ENCODE measurements around the gene PIP4P1.

PIP4P1 gene

GRCh38 chr14:20429801-20430669, 31.2 kb downstream of the PIP4P1 start:
- TF ChIP-seq POLR2AphosphoS5 (IDR thresholded peaks at IDR 0.05; ENCODE audit: low read depth) (no peak), GABPA (IDR thresholded peaks at IDR 0.05; ENCODE audit: low read depth) (no peak), CTCF (IDR thresholded peaks at IDR 0.05; ENCODE audit: insufficient read depth, low read length) (no peak), SPI1 (IDR thresholded peaks at IDR 0.05; ENCODE audit: borderline replicate concordance, low read depth) (no peak), REST (IDR thresholded peaks at IDR 0.05; ENCODE audit: insufficient replicate concordance, low read depth) (no peak)
- Histone ChIP-seq H3K27ac (replicated peaks) (no peak overlapping the region), H3K4me3 (replicated peaks; ENCODE audit: insufficient read depth, low read length) (no peak overlapping the region), H3K27me3 (ENCODE audit: insufficient read depth, poor library complexity, severe bottlenecking) (no peaks in the 10 kb centered on the region)
- DNase-seq (ENCODE audit: low read depth in 1 of 2, low spot score in 1 of 2) = no peak

- DNase-seq (ENCODE audit: low read depth in 1 of 2, low spot score in 1 of 2) = no peak
- H3K4me3 ChIP-seq (replicated peaks; ENCODE audit: insufficient read depth, low read length) = no peak overlapping the region
- TF ChIP-seq REST (IDR thresholded peaks at IDR 0.05; ENCODE audit: insufficient replicate concordance, low read depth) (no peak), POLR2AphosphoS5 (IDR thresholded peaks at IDR 0.05; ENCODE audit: low read depth) (no peak), GABPA (IDR thresholded peaks at IDR 0.05; ENCODE audit: low read depth) (no peak), CTCF (IDR thresholded peaks at IDR 0.05; ENCODE audit: insufficient read depth, low read length) (no peak), SPI1 (IDR thresholded peaks at IDR 0.05; ENCODE audit: borderline replicate concordance, low read depth) (no peak)
- peak overlapping the region; percentile 85 for H3K27ac ChIP-seq (replicated peaks)
- H3K27me3 ChIP-seq (ENCODE audit: insufficient read depth, poor library complexity, severe bottlenecking) = no peaks in the 10 kb centered on the region
These were observed 32.4 kb downstream of the PIP4P1 start for GRCh38 chr14:20428802-20429201.

- H3K4me3 ChIP-seq (replicated peaks; ENCODE audit: insufficient read depth, low read length) = peak overlapping the region; percentile 34
- H3K27ac ChIP-seq (replicated peaks) = peak overlapping the region; percentile 85
- no peak for DNase-seq (ENCODE audit: low read depth in 1 of 2, low spot score in 1 of 2)
These were observed 33.2 kb downstream of the PIP4P1 start for GRCh38 chr14:20428010-20428365.

More at GRCh38 chr14:20428010-20428365, 33.2 kb downstream of the PIP4P1 start:
- TF ChIP-seq GABPA (IDR thresholded peaks at IDR 0.05; ENCODE audit: low read depth) (no peak), CTCF (IDR thresholded peaks at IDR 0.05; ENCODE audit: insufficient read depth, low read length) (no peak), POLR2AphosphoS5 (IDR thresholded peaks at IDR 0.05; ENCODE audit: low read depth) (no peak), REST (IDR thresholded peaks at IDR 0.05; ENCODE audit: insufficient replicate concordance, low read depth) (no peak), SPI1 (IDR thresholded peaks at IDR 0.05; ENCODE audit: borderline replicate concordance, low read depth) (no peak)
- H3K27me3 ChIP-seq (ENCODE audit: insufficient read depth, poor library complexity, severe bottlenecking) = no peaks in the 10 kb centered on the region

All from HL-60 (cell line).